ENCODE results near the gene CARD18. TPM values are rescaled to one million over a fixed set of nuclear protein-coding genes. Genes with fewer than 3 reads are reported as not detected.
"Not testable (repeated sequence)": the region's sequence is repeated elsewhere in the genome, so short reads cannot be mapped to it uniquely, and the experiment has no call there.

The CARD18 gene
- total RNA-seq, 3 donors from 2014 or later = not detected

GRCh38 chr11:105109855-105110687 is 29.5 kb downstream of the CARD18 start:
- DNase-seq (no peak), ATAC-seq (no peak)
- Mint-ChIP-seq H3K27me3 (ENCODE audit: low read depth) (peaks cover 6% of the 10 kb centered on the region), H3K4me1 (ENCODE audit: low read depth) (peaks cover 18% of the 10 kb centered on the region), H3K36me3 (ENCODE audit: insufficient read depth) (no peaks in the 10 kb centered on the region), H3K4me3 (no peak overlapping the region), H3K9me3 (peaks cover 7% of the 10 kb centered on the region)

- DNase-seq = no peak
- H3K9me3 Mint-ChIP-seq = peaks cover 9% of the 10 kb centered on the region
- H3K36me3 Mint-ChIP-seq (ENCODE audit: insufficient read depth) = no peaks in the 10 kb centered on the region
- ATAC-seq = no peak
- no peak overlapping the region for H3K4me3 Mint-ChIP-seq
- H3K27me3 Mint-ChIP-seq (ENCODE audit: low read depth) = peaks cover 6% of the 10 kb centered on the region
- peaks cover 20% of the 10 kb centered on the region for H3K4me1 Mint-ChIP-seq (ENCODE audit: low read depth)
These were observed 30.2 kb downstream of the CARD18 start for GRCh38 chr11:105109321-105109720.

GRCh38 chr11:105108247-105108646 is 31.3 kb downstream of the CARD18 start:
- DNase-seq = no peak
- Mint-ChIP-seq H3K36me3 (ENCODE audit: insufficient read depth) (no peaks in the 10 kb centered on the region), H3K9me3 (peaks cover 9% of the 10 kb centered on the region), H3K4me1 (ENCODE audit: low read depth) (peaks cover 20% of the 10 kb centered on the region), H3K27me3 (ENCODE audit: low read depth) (peaks cover 6% of the 10 kb centered on the region), H3K4me3 (no peak overlapping the region)
- ATAC-seq = no peak

GRCh38 chr11:105107226-105107825 is 32.2 kb downstream of the CARD18 start:
- not testable (repeated sequence) for H3K27me3 Mint-ChIP-seq (ENCODE audit: low read depth); H3K36me3 Mint-ChIP-seq (ENCODE audit: insufficient read depth); H3K9me3 Mint-ChIP-seq; H3K4me3 Mint-ChIP-seq; DNase-seq
- peak; percentile 67 to 69 for ATAC-seq
- peaks cover 20% of the 10 kb centered on the region for H3K4me1 Mint-ChIP-seq (ENCODE audit: low read depth)

GRCh38 chr11:105106140-105106539 is 33.4 kb downstream of the CARD18 start:
- Mint-ChIP-seq H3K4me3 (no peak overlapping the region), H3K4me1 (ENCODE audit: low read depth) (peaks cover 24% of the 10 kb centered on the region)
- no peak for ATAC-seq

GRCh38 chr11:105104292-105104691 is 35.3 kb downstream of the CARD18 start:
- peaks cover 29% of the 10 kb centered on the region for H3K4me1 Mint-ChIP-seq (ENCODE audit: low read depth)
- no peaks in the 10 kb centered on the region for H3K27me3 Mint-ChIP-seq (ENCODE audit: low read depth)
- H3K36me3 Mint-ChIP-seq (ENCODE audit: insufficient read depth) = no peaks in the 10 kb centered on the region
- H3K9me3 Mint-ChIP-seq = peaks cover 9% of the 10 kb centered on the region
- H3K4me3 Mint-ChIP-seq = no peak overlapping the region
- no peak for ATAC-seq
- DNase-seq = no peak

More at GRCh38 chr11:105106140-105106539, 33.4 kb downstream of the CARD18 start:
- no peak for DNase-seq
- H3K9me3 Mint-ChIP-seq = peaks cover 9% of the 10 kb centered on the region
- H3K36me3 Mint-ChIP-seq (ENCODE audit: insufficient read depth) = no peaks in the 10 kb centered on the region
- peaks cover 6% of the 10 kb centered on the region for H3K27me3 Mint-ChIP-seq (ENCODE audit: low read depth)

GRCh38 chr11:105103336-105103735 is 36.2 kb downstream of the CARD18 start:
- peaks cover 2% of the 10 kb centered on the region for H3K36me3 Mint-ChIP-seq (ENCODE audit: insufficient read depth)
- H3K4me3 Mint-ChIP-seq = no peak overlapping the region
- ATAC-seq = no peak
- H3K27me3 Mint-ChIP-seq (ENCODE audit: low read depth) = no peaks in the 10 kb centered on the region
- DNase-seq = no peak
- peaks cover 9% of the 10 kb centered on the region for H3K9me3 Mint-ChIP-seq
- H3K4me1 Mint-ChIP-seq (ENCODE audit: low read depth) = peaks cover 35% of the 10 kb centered on the region

GRCh38 chr11:105102079-105102581 is 37.4 kb downstream of the CARD18 start:
- not testable (repeated sequence) for ATAC-seq; H3K36me3 Mint-ChIP-seq (ENCODE audit: insufficient read depth); H3K9me3 Mint-ChIP-seq; H3K27me3 Mint-ChIP-seq (ENCODE audit: low read depth); H3K4me3 Mint-ChIP-seq; DNase-seq
- peaks cover 30% of the 10 kb centered on the region for H3K4me1 Mint-ChIP-seq (ENCODE audit: low read depth)

- Mint-ChIP-seq H3K4me1 (ENCODE audit: low read depth) (peaks cover 30% of the 10 kb centered on the region), H3K27me3 (ENCODE audit: low read depth) (no peaks in the 10 kb centered on the region), H3K36me3 (ENCODE audit: insufficient read depth) (peaks cover 2% of the 10 kb centered on the region), H3K4me3 (peak overlapping the region; percentile 73), H3K9me3 (peaks cover 5% of the 10 kb centered on the region)
- ATAC-seq = peak; percentile 39 to 45
- DNase-seq = no peak
These were observed 38.5 kb downstream of the CARD18 start for GRCh38 chr11:105100981-105101630.

GRCh38 chr11:105100206-105100605 is 39.4 kb downstream of the CARD18 start:
- ATAC-seq = peak; percentile 79 to 81
- H3K36me3 Mint-ChIP-seq (ENCODE audit: insufficient read depth) = peaks cover 3% of the 10 kb centered on the region
- no peaks in the 10 kb centered on the region for H3K27me3 Mint-ChIP-seq (ENCODE audit: low read depth)
- peaks cover 30% of the 10 kb centered on the region for H3K4me1 Mint-ChIP-seq (ENCODE audit: low read depth)
- H3K9me3 Mint-ChIP-seq = peaks cover 4% of the 10 kb centered on the region
- H3K4me3 Mint-ChIP-seq = peak overlapping the region; percentile 73
- peak; percentile 10 for DNase-seq

GRCh38 chr11:105099594-105099993 is 40.0 kb downstream of the CARD18 start:
- not testable (repeated sequence) for H3K36me3 Mint-ChIP-seq (ENCODE audit: insufficient read depth); H3K27me3 Mint-ChIP-seq (ENCODE audit: low read depth); DNase-seq; H3K9me3 Mint-ChIP-seq
- H3K4me1 Mint-ChIP-seq (ENCODE audit: low read depth) = peaks cover 29% of the 10 kb centered on the region
- peak; percentile 30 to 37 for ATAC-seq
- H3K4me3 Mint-ChIP-seq = peak overlapping the region; percentile 73

GRCh38 chr11:105092256-105093239 is 47.0 kb downstream of the CARD18 start:
- Mint-ChIP-seq H3K4me1 (ENCODE audit: low read depth) (no peaks in the 10 kb centered on the region), H3K27me3 (ENCODE audit: low read depth) (no peaks in the 10 kb centered on the region), H3K36me3 (ENCODE audit: insufficient read depth) (peaks cover 2% of the 10 kb centered on the region), H3K9me3 (no peaks in the 10 kb centered on the region), H3K4me3 (no peak overlapping the region)
- DNase-seq (no peak), ATAC-seq (no peak)

All from activated T-cell treated with anti-CD3 and anti-CD28 coated beads, Interleukin-2, amount 50 U/mL, for 4 hours (primary cell).